Stimulated activated CD4-positive, alpha-beta T cell treated with anti-CD3 and anti-CD28 coated beads, Interleukin-2, amount 100 ng/mL, for 48 hours (primary cell): ENCODE data around the gene MARCHF3.
"Not testable (repeated sequence)": the region's sequence is repeated elsewhere in the genome, so short reads cannot be mapped to it uniquely, and the experiment has no call there.

Experiments
- DNase-seq, 2 donors: peaks; one replicate each; pipeline ENCODE4 v3.0.0-alpha.2; 2020

Gene MARCHF3

DNA sequence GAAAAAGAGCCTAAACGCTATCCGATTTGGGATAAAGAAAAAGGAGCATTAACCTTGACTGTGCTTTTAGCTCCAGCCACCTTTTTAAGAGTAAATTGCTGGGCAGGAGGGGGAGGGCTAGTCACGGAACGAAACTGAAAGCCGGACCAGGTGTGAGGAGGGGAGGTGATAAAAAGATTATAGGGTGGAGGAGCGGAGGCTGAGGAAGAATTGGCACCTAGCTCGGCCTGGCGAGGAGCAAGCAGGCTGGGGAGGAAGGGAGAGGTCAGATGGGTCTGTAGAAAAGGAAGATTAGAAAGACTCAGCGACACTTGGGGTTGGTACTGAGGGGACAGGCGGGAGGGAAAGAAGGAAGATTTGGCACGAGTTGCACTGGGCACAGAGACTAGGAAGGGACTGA, 187.0 kb downstream of the MARCHF3 start:
- not testable (repeated sequence) for DNase-seq

DNA sequence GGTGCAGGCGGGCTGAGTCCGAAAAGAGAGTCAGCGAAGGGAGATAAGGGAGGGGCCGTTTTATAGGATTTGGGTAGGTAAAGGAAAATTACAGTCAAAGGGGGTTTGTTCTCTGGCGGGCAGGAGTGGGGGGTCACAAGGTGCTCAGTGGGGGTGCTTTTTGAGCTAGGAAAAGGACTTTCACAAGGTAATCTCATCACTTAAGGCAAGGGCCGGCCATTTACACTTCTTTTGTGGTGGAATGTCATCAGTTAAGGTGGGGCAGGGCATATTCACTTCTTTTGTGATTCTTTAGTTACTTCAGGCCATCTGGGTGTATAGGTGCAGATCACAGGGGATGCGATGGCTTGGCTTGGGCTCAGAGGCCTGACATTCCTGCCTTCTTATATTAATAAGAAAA, 191.0 kb downstream of the MARCHF3 start:
- not testable (repeated sequence) for DNase-seq

DNA sequence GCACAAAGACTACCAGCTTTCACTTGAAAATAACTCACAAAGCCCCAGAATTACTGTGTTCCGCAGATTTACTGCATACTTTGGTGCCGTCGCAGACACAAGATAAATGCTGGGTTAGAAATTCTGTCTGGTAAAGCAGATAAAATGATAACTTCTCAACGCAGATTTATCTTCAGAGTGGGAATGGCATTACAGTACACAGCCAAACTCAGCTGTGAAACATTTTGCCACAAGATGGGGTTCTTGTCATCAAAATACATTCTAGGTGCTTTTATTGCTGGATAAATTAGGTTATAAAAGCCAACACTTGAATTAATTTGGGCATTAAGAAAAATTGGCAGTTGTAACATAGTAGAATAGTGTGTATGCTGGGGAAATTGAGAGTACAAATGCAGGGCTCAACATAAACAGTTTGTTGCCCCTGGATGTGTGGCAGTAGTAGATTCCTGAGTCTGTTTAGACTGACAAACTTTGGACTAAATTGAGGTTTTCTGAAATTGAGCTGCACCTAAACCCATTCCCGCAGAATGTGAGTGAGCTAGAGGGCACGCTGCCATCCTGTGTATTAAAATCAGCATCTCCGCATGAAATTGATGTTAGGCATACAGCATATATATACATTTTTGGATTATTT, 192.3 kb downstream of the MARCHF3 start:
- no peak for DNase-seq

DNA sequence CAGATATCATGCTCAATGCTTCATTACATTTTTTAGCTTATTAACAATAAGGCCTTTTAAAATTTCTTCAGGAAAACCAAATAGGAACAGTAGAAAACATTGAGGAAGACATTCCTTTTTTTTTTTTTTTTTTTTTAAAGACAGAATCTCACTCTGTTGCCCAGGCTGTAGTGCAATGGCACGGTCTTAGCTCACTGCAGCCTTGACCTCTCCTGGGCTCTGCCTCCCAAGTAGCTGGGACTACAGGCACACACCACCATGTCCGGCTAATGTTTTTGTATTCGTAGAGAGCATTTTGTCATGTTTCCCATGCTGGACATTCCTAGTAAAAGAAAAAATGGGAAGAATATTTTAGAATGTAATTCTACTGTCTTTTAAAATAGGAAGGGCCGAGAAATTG, 193.1 kb downstream of the MARCHF3 start:
- DNase-seq: no peak

DNA sequence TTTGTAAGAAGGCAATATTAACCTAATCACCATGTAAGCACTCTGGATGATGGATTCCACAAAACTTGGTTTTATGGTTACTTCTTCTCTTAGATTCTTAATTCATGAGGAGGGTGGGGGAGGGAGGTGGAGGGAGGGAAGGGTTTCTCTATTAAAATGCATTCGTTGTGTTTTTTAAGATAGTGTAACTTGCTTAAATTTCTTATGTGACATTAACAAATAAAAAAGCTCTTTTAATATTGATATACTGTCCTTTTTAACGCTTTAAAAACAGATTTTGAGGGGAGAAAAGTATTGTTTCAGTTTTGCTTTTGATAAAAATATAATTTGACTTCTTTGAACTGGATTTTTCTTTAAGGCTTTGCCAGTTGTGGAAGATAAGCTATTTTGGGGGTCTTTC, 193.6 kb downstream of the MARCHF3 start:
- DNase-seq: no peak

DNA sequence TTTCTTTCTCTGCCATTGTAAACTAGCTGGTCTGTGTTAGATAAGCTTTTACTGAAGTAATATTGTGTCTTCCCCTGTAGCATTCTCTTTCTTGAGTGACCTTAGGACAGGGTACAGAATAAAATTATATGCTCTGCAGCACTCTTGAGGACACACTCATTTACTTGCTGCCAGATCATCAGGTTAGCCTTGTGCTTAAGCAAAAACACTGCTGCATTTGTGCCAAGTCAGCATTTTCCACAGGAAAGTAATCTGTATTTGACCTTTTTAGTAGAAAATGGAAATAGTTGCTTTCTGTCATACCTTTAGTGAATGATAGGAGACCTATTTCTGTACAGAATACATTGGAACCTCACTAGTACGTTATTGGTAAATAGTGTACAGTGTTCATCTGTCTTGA, 199.2 kb downstream of the MARCHF3 start:
- no peak for DNase-seq

DNA sequence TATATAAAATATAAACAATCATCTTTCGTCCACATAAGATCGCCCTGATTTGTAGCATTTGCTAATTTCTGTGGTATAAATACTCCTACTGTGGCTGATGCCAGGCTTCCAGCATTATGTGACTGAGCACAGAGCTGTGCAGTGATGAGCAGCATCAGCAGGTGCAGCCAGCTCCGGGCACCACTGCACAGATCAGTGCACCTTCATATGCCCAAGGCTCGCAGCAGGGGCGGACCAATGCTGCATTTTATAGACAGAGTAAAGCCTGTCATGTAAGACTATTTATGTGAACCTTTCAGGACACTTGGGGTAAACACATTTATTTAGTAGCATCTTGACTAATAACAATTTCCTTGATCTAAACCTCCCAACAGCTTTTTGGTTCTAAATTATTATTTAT, 200.3 kb downstream of the MARCHF3 start:
- DNase-seq: no peak

DNA sequence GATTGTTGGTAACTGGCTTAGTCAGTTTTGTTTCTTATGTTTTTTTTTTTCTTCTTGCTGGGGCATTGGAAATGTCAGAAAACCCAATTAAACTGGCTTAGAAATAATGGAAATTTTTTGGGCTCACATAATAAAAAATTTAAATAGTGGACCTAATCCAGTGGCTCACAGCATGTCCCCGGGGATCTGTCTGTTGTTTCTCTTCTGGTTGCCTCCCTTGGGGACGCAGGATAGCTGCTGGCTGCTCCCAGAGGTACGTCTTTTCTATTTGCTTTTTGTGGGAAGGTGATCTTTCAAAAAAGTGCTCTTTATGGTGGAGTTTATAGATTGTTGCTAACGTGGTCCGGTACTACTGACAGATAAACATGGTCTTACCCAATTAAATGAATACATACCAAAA, 201.3 kb downstream of the MARCHF3 start:
- no peak for DNase-seq

DNA sequence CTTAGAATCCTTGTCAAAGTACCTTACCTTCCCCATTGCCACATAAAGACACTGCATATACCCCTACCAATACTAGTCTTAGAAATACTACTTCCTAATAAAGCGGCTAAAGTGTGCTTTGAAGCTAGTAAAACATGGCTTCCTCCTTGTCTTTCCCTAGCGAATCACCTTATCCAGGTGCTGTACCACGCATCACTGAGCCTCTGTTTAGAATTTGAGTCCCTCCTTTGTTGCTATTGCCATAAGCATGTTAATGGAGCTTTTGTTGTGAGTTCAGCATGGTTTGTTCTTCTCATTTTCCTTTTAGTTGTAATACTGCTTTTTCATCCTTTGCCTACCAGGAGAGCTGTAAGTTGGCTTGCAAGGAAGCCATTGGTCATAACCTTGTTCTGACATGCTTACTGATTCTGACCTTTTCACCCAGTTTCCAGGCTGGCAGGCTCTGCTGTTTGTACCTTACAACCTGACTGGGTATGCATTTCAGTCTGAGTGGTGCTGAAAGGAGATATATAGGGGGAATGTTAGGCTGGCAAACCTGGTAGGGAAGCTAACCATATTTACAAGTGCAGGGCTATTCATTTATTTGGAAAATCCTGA, 203.6 kb downstream of the MARCHF3 start:
- no peak for DNase-seq

DNA sequence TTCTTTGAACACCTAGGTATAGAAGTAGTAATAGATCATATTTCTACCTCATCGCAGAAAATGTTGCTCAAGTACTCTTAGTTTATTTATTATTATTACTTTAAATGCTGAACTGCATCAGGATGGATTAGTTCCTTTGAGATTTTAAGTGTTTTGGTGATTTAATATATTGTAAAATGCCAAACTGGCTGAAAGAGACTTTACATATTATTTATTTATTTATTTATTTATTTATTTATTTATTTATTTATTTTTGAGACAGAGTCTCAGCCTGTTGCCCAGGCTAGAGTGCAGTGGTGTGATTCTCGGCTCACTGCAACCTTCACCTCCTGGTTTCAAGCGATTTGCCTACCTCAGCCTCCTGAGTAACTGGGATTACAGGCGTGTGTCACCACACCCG, 211.1 kb downstream of the MARCHF3 start:
- no peak for DNase-seq

DNA sequence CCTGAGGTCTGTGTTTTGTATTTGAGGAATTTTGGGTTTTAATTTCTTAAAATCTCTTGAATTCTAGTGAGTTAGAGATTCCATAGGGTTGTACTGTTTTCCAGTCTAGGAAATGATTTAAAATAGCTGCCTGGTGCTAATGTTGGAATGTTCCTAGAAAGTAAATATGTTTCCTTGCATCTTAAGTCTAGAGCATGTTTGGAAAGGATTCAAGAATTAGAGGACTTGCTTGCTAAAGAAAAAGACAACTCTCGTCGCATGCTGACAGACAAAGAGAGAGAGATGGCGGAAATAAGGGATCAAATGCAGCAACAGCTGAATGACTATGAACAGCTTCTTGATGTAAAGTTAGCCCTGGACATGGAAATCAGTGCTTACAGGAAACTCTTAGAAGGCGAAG, 211.6 kb downstream of the MARCHF3 start:
- no peak for DNase-seq
